GM08714 (cell line): ENCODE results near the gene EPS8L2.
A peak's percentile ranks its signal among the peaks of the same experiment; 100 is the strongest.
"Not testable (repeated sequence)": the region's sequence is repeated elsewhere in the genome, so short reads cannot be mapped to it uniquely, and the experiment has no call there.

Experiments used
- H3K4me3 ChIP-seq: fragments of 200-500 bp; sonication (Bioruptor generic); 2 replicates; pipeline ENCODE4 v1.5.1; 2014; ENCODE audit warnings: mild to moderate bottlenecking, low read length, inconsistent platforms
- ZNF274 ChIP-seq: IDR thresholded peaks from 2 replicates; pipeline ENCODE4 v1.6.1; 2012; ENCODE audit warnings: mild to moderate bottlenecking, low read depth, low read length

The EPS8L2 gene

GRCh38 chr11:679271-680207, 26.5 kb upstream of the EPS8L2 start:
- no peak for TF ChIP-seq ZNF274

GRCh38 chr11:680476-680875, 25.6 kb upstream of the EPS8L2 start:
- no peak overlapping the region for H3K4me3 ChIP-seq
- TF ChIP-seq ZNF274: no peak

More at GRCh38 chr11:679271-680207, 26.5 kb upstream of the EPS8L2 start:
- H3K4me3 ChIP-seq: no peak overlapping the region

- no peak for TF ChIP-seq ZNF274
- H3K4me3 ChIP-seq: no peak overlapping the region
Measured at GRCh38 chr11:680970-681369, 25.1 kb upstream of the EPS8L2 start.

GRCh38 chr11:686451-687243, 19.4 kb upstream of the EPS8L2 start:
- TF ChIP-seq ZNF274: no peak
- no peak overlapping the region for H3K4me3 ChIP-seq

GRCh38 chr11:687751-688150, 18.3 kb upstream of the EPS8L2 start:
- no peak overlapping the region for H3K4me3 ChIP-seq
- no peak for TF ChIP-seq ZNF274

GRCh38 chr11:688681-689080, 17.4 kb upstream of the EPS8L2 start:
- TF ChIP-seq ZNF274: no peak
- H3K4me3 ChIP-seq: no peak overlapping the region

- no peak overlapping the region for H3K4me3 ChIP-seq
- no peak for TF ChIP-seq ZNF274
Measured at GRCh38 chr11:689625-690024, 16.4 kb upstream of the EPS8L2 start.

- not testable (repeated sequence) for H3K4me3 ChIP-seq
Measured at GRCh38 chr11:690244-690643, 15.8 kb upstream of the EPS8L2 start.

GRCh38 chr11:690738-691633, 15.0 kb upstream of the EPS8L2 start:
- TF ChIP-seq ZNF274: no peak
- no peak overlapping the region for H3K4me3 ChIP-seq

GRCh38 chr11:691710-692590, 14.1 kb upstream of the EPS8L2 start:
- no peak for TF ChIP-seq ZNF274
- no peak overlapping the region for H3K4me3 ChIP-seq

- no peak for TF ChIP-seq ZNF274
- no peak overlapping the region; the same call in 1 of the 2 replicates for H3K4me3 ChIP-seq
Measured at GRCh38 chr11:692824-693414, 13.1 kb upstream of the EPS8L2 start.

- peak overlapping the region; percentile 69; the same call in 1 of the 2 replicates for H3K4me3 ChIP-seq
- TF ChIP-seq ZNF274: no peak
Measured at GRCh38 chr11:693415-693831, 12.6 kb upstream of the EPS8L2 start.
